ENCODE data around the gene FADS1.

DNA sequence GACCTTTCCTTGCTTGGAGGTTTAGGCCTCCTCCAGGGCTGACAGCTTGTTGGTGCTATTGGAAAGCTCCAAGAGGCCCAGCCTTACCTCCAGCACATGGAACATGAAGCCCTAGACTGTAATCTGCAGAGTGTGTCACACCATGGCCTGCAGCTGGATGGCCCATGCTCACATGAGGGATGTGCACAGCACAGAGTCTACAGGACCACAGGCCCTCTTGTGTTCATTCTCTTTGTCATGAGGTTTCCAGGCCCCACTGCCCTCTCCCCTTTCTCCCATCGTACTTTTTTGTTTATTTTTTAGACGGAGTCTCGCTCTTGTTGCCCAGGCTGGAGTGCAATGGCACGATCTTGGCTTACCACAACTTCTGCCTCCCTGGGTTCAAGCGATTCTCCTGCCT is 10.0 kb downstream of the FADS1 start:
- TF ChIP-seq, protein P1, sequence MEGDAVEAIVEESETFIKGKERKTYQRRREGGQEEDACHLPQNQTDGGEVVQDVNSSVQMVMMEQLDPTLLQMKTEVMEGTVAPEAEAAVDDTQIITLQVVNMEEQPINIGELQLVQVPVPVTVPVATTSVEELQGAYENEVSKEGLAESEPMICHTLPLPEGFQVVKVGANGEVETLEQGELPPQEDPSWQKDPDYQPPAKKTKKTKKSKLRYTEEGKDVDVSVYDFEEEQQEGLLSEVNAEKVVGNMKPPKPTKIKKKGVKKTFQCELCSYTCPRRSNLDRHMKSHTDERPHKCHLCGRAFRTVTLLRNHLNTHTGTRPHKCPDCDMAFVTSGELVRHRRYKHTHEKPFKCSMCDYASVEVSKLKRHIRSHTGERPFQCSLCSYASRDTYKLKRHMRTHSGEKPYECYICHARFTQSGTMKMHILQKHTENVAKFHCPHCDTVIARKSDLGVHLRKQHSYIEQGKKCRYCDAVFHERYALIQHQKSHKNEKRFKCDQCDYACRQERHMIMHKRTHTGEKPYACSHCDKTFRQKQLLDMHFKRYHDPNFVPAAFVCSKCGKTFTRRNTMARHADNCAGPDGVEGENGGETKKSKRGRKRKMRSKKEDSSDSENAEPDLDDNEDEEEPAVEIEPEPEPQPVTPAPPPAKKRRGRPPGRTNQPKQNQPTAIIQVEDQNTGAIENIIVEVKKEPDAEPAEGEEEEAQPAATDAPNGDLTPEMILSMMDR (IDR thresholded peaks at IDR 0.05): no peak
- TF ChIP-seq POLR2A (IDR thresholded peaks at IDR 0.05): no peak

Data from esophagus squamous epithelium (tissue), 4 donors.